AG04449 (cell line): ENCODE data around the gene SLC2A5.
"Not testable (repeated sequence)": the region's sequence is repeated elsewhere in the genome, so short reads cannot be mapped to it uniquely, and the experiment has no call there.

ENCODE experiments used
- CTCF ChIA-PET: fragments of 350-600 bp; formaldehyde crosslinking; extraction: SDS; loops from one replicate; lab custom pipeline; 2021; ENCODE audit warnings: antibody characterized with exemption; lab: Yijun Ruan, JAX
- POLR2A ChIA-PET: fragments of 400-600, 350-600 bp; formaldehyde crosslinking; extraction: SDS; loops from one replicate; lab custom pipeline; 2020; ENCODE audit warnings: antibody characterized with exemption, inconsistent platforms; lab: Yijun Ruan, JAX
- DNase-seq: peaks from one replicate; pipeline ENCODE4 v3.0.0-alpha.2; 2010; ENCODE audit warnings: low read depth, low spot score
- H3K4me3 ChIP-seq: 2 replicates; pipeline ENCODE4 v1.5.1; 2011; ENCODE audit warnings: low read depth, mild to moderate bottlenecking, control low read depth, low read length
- CTCF ChIP-seq: IDR thresholded peaks from one replicate; pipeline ENCODE4 v1.5.1; 2011; ENCODE audit warnings: mild to moderate bottlenecking, moderate library complexity, low read length, control low read depth, inconsistent platforms; ENCODE audit not compliant: insufficient read depth; ENCODE audit errors: missing control alignments

SLC2A5 gene

GRCh38 chr1:9101510-9102146, 32.2 kb upstream of the SLC2A5 start:
- no peak overlapping the region for H3K4me3 ChIP-seq
- ChIA-PET CTCF (interaction anchor here (0.7 to 17.5 kb wide), 45 partner anchors 9 to 244 kb away, joined by 3 to 267 read pairs (median 4); partner anchors contain the start of genes H6PD and SLC2A7), POLR2A (interaction anchor here (0.8 to 1.4 kb wide), 2 partner anchors 184 to 224 kb away, joined by 3 to 4 read pairs; no protein-coding TSS in a partner anchor)
- peak; percentile 87 for TF ChIP-seq CTCF
- DNase-seq, result peak; percentile 16

DNA sequence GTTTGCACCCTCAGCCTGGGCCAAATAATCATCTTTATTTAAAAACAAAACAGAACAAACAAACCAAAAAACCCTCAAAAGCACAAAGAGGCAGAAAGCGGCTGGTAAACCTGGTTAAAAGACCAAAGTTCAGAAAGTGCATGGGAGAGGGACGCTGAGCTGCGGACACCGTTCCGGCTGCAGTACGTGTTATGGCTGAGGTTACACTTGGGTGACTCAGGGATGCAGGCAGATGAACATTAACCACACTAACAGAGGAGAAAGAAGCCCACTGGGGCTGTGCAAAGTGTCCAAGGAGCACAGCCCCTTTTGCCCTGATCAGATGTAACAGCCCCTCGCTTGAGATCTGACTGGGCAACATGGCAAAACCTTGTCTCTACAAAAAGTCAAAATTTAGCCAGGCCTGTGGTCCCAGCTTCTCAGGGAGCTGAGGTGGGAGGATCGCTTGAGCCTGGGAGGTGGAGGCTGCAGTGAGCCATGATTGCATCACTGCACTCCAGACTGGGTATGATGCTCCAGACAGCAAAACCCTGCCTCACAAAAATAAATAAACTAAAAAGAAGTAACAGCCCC, 31.1 kb upstream of the SLC2A5 start:
- ChIA-PET CTCF (interaction anchor here (0.8 to 17.5 kb wide), 21 partner anchors 8 to 220 kb away, joined by 3 to 267 read pairs (median 8); no protein-coding TSS in a partner anchor), POLR2A (interaction anchor here (0.5 to 1.4 kb wide), 2 partner anchors 158 to 182 kb away, joined by 3 to 4 read pairs; no protein-coding TSS in a partner anchor)
- DNase-seq, result no peak
- no peak overlapping the region for H3K4me3 ChIP-seq
- no peak for TF ChIP-seq CTCF

GRCh38 chr1:9099555-9099954, 30.1 kb upstream of the SLC2A5 start:
- DNase-seq, result no peak
- no peak for TF ChIP-seq CTCF
- ChIA-PET CTCF (interaction anchor here (0.8 to 17.5 kb wide), 9 partner anchors 9 to 250 kb away, joined by 3 to 267 read pairs (median 23); no protein-coding TSS in a partner anchor), POLR2A (no interaction called here)
- no peak overlapping the region for H3K4me3 ChIP-seq

DNA sequence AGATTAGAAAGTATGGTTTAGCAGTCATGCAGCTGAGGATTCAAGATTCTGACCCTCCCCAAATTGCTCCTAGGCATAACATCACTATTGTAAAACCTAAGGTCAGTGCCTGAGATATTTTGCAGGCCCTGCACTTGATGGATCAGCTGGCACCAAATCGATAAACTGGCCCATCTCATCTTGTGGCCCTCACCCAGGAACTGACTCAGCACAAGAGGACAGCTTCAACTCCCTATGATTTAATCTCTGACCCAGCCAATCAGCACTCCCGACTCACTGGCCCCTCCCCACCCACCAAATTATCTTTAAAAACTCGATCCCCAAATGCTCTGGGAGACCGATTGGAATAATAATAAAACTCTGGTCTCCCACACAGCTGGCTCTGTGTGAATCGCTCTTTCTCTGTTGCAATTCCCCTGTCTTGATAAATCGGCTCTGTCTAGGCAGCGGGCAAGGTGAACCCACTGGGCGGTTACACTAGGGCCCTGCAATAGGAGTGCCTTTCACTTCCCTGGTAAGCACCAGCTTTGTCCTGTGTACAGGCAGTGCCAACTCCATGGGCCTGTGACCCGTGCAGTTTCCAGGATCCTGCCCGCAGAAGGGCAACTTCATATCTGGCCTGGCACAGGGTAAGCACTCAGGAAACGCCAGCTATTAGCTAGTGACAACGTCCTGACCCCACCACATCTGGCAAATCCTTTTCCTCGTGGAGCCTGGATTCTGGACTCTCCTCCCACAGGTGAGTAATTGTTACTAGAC, 28.7 kb upstream of the SLC2A5 start:
- POLR2A ChIA-PET, result no interaction called here
- DNase-seq, result no peak
- H3K4me3 ChIP-seq, result no peak overlapping the region
- CTCF ChIA-PET, result interaction anchor here (0.8 to 17.5 kb wide), 8 partner anchors 12 to 180 kb away, joined by 3 to 267 read pairs (median 6); no protein-coding TSS in a partner anchor
- TF ChIP-seq CTCF, result no peak

GRCh38 chr1:9095818-9096217, 26.4 kb upstream of the SLC2A5 start:
- DNase-seq, result no peak
- H3K4me3 ChIP-seq, result no peak overlapping the region
- ChIA-PET POLR2A (no interaction called here), CTCF (interaction anchor here (1.1 to 17.5 kb wide), 6 partner anchors 10 to 178 kb away, joined by 3 to 267 read pairs (median 6); no protein-coding TSS in a partner anchor)
- TF ChIP-seq CTCF, result no peak

DNA sequence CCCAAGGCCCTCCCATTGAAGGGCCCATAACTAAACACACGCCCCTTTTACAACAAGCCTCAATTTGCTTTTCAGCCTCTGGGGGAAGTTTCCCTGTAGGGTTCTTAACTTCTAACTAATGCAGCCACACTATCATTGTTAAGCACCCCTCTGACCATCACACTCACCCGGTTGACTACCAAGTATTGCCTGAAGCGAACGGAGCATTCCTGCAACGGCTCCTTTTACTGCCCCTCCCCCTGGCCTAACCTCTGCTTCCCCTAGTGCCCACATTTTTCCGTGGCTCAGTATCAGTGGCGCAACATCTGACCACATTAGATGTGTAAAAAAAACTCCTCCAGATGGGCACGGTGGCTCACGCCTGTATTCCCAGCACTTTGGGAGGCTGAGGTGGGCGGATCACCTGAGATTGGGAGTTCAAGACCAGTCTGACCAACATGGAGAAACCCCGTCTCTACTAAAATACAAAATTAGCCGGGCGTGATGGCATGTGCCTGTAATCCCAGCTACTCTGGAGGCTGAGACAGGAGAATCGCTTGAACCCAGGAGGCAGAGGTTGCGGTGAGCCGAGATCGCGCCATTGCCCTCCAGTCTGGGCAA, 24.7 kb upstream of the SLC2A5 start:
- H3K4me3 ChIP-seq, POLR2A ChIA-PET, DNase-seq: not testable (repeated sequence)
- CTCF ChIA-PET, result interaction anchor here (2.1 to 9.5 kb wide), 2 partner anchors 8 to 17 kb away, joined by 13 to 84 read pairs; no protein-coding TSS in a partner anchor
